Activated naive CD4-positive, alpha-beta T cell treated with anti-CD3 and anti-CD28 coated beads, Interleukin-2, amount 50 U/mL, for 72 hours (primary cell): ENCODE measurements around the gene RPL28. TPM values are rescaled to one million over a fixed set of nuclear protein-coding genes. Genes with fewer than 3 reads are reported as not detected.
A peak's percentile ranks its signal among the peaks of the same experiment; 100 is the strongest.

Experiments
- ATAC-seq, 2 donors: fragments of 150-1000 bp; cut with Tn5 transposase; 2 replicates each; pipeline ENCODE4 v1.10.0; 2021; ENCODE audit warnings: mild to moderate bottlenecking in 2 of 2, moderate library complexity in 2 of 2
- DNase-seq, 2 donors: peaks; one replicate each; pipeline ENCODE4 v3.0.0; 2021 to 2022; ENCODE audit warnings: low spot score in 2 of 2
- H3K27ac Mint-ChIP-seq, 2 donors: one replicate each; pipeline ENCODE4 v1.8.0; 2022; ENCODE audit warnings: mild to moderate bottlenecking in 2 of 2, mixed read lengths in 2 of 2
- H3K36me3 Mint-ChIP-seq, 2 donors: one replicate each; pipeline ENCODE4 v1.8.0; 2022; ENCODE audit warnings: mixed read lengths in 2 of 2
- H3K9me3 Mint-ChIP-seq, 2 donors: one replicate each; pipeline ENCODE4 v1.8.0; 2022; ENCODE audit warnings: mixed read lengths in 2 of 2
- total RNA-seq, 2 donors: library from RNA; stranded (reverse); gene quantifications; one replicate each; pipeline ENCODE4 v1.2.3, GENCODE V29; 2022

Gene RPL28
- total RNA-seq, 2 donors from 2014 or later: 2,540 to 2,693 TPM

GRCh38 chr19:55348317-55349034, 37.3 kb upstream of the RPL28 start:
- no peak overlapping the region for H3K27ac Mint-ChIP-seq
- no peaks in the 10 kb centered on the region for H3K9me3 Mint-ChIP-seq

GRCh38 chr19:55350620-55351315, 35.0 kb upstream of the RPL28 start:
- no peaks in the 10 kb centered on the region for H3K9me3 Mint-ChIP-seq
- H3K36me3 Mint-ChIP-seq: no peaks in the 10 kb centered on the region
- no peak for ATAC-seq
- DNase-seq: no peak
- no peak overlapping the region for H3K27ac Mint-ChIP-seq

More at GRCh38 chr19:55348317-55349034, 37.3 kb upstream of the RPL28 start:
- H3K36me3 Mint-ChIP-seq: peaks cover 0 to 2% of the 10 kb centered on the region in 2 donors
- no peak for ATAC-seq
- no peak for DNase-seq

GRCh38 chr19:55352040-55352439, 33.7 kb upstream of the RPL28 start:
- Mint-ChIP-seq H3K27ac (peak overlapping the region in 1 of 2 donors; percentile 27), H3K36me3 (no peaks in the 10 kb centered on the region), H3K9me3 (no peaks in the 10 kb centered on the region)
- ATAC-seq (no peak), DNase-seq (no peak)

GRCh38 chr19:55352549-55353145, 33.1 kb upstream of the RPL28 start:
- Mint-ChIP-seq H3K27ac (peak overlapping the region in 1 of 2 donors; percentile 86), H3K9me3 (no peaks in the 10 kb centered on the region), H3K36me3 (no peaks in the 10 kb centered on the region)
- ATAC-seq (no peak), DNase-seq (no peak)

GRCh38 chr19:55353356-55353802, 32.4 kb upstream of the RPL28 start:
- Mint-ChIP-seq H3K9me3 (no peaks in the 10 kb centered on the region), H3K36me3 (no peaks in the 10 kb centered on the region), H3K27ac (no peak overlapping the region)
- DNase-seq (no peak), ATAC-seq (no peak)

GRCh38 chr19:55353803-55354697, 31.7 kb upstream of the RPL28 start:
- H3K27ac Mint-ChIP-seq: no peak overlapping the region
- no peaks in the 10 kb centered on the region for H3K9me3 Mint-ChIP-seq
- DNase-seq (peak in 1 of 2 donors; percentile 77), ATAC-seq (peak; percentile 73 to 92)
- no peaks in the 10 kb centered on the region for H3K36me3 Mint-ChIP-seq

- DNase-seq (no peak), ATAC-seq (peak in 1 of 2 donors; percentile 4)
- Mint-ChIP-seq H3K9me3 (no peaks in the 10 kb centered on the region), H3K36me3 (no peaks in the 10 kb centered on the region), H3K27ac (no peak within 1 kb of the TSS)
Observed at GRCh38 chr19:55354698-55355212, 31.0 kb upstream of the RPL28 start, which contains the start of gene COX6B2. COX6B2 (minus strand) TSS chr19:55354719; CDS start chr19:55354521, 198 bp downstream.

GRCh38 chr19:55355213-55355821, 30.4 kb upstream of the RPL28 start:
- Mint-ChIP-seq H3K9me3 (no peaks in the 10 kb centered on the region), H3K27ac (no peak overlapping the region), H3K36me3 (no peaks in the 10 kb centered on the region)
- ATAC-seq (no peak), DNase-seq (no peak)

GRCh38 chr19:55358493-55358892, 27.2 kb upstream of the RPL28 start:
- Mint-ChIP-seq H3K36me3 (no peaks in the 10 kb centered on the region), H3K27ac (peak overlapping the region in 1 of 2 donors; percentile 49), H3K9me3 (no peaks in the 10 kb centered on the region)
- DNase-seq: no peak
- ATAC-seq: no peak

GRCh38 chr19:55358943-55359908, 26.5 kb upstream of the RPL28 start:
- Mint-ChIP-seq H3K36me3 (no peaks in the 10 kb centered on the region), H3K27ac (peak overlapping the region in 1 of 2 donors; percentile 49), H3K9me3 (no peaks in the 10 kb centered on the region)
- no peak for DNase-seq
- ATAC-seq: no peak

GRCh38 chr19:55360902-55361301, 24.8 kb upstream of the RPL28 start:
- DNase-seq (no peak), ATAC-seq (no peak)
- H3K36me3 Mint-ChIP-seq: no peaks in the 10 kb centered on the region
- H3K27ac Mint-ChIP-seq: no peak overlapping the region
- H3K9me3 Mint-ChIP-seq: no peaks in the 10 kb centered on the region

- Mint-ChIP-seq H3K27ac (no peak overlapping the region), H3K36me3 (no peaks in the 10 kb centered on the region), H3K9me3 (no peaks in the 10 kb centered on the region)
- DNase-seq: no peak
- ATAC-seq: no peak
Observed at GRCh38 chr19:55362174-55362989, 23.4 kb upstream of the RPL28 start.

GRCh38 chr19:55362990-55363716, 22.6 kb upstream of the RPL28 start, which contains the start of gene GARIN5B:
GARIN5B (minus strand) TSS chr19:55363260; CDS start chr19:55363066, 194 bp downstream.
- Mint-ChIP-seq H3K27ac (no peak within 1 kb of the TSS), H3K36me3 (no peaks in the 10 kb centered on the region), H3K9me3 (no peaks in the 10 kb centered on the region)
- DNase-seq: no peak
- no peak for ATAC-seq

- Mint-ChIP-seq H3K36me3 (no peaks in the 10 kb centered on the region), H3K9me3 (no peaks in the 10 kb centered on the region), H3K27ac (no peak overlapping the region)
- ATAC-seq (no peak), DNase-seq (no peak)
Observed at GRCh38 chr19:55365245-55365644, 20.5 kb upstream of the RPL28 start.
